ENCODE data around the gene WDR47.
"Not testable (repeated sequence)": the region's sequence is repeated elsewhere in the genome, so short reads cannot be mapped to it uniquely, and the experiment has no call there.

Gene WDR47

DNA sequence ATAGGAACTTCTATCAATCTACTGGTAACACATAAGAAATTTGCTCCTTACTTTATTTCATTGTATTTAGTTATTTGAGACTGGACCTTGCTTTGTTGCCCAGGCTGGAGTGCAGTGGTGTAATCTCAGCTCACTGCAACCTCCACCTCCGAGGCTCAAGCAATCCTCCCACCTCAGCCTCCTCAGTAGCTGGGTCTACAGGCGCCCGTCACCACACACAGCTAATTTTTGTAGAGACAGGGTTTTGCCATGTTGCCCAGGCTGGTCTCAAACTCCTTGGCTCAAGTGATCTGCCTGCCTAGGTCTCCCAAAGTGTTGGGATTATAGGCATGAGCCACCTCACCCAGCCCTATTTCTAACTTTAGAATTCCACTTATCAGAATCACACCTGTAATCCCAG, 10.2 kb upstream of the WDR47 start:
- DNase-seq (ENCODE audit: low read depth in 2 of 2): not testable (repeated sequence)

DNA sequence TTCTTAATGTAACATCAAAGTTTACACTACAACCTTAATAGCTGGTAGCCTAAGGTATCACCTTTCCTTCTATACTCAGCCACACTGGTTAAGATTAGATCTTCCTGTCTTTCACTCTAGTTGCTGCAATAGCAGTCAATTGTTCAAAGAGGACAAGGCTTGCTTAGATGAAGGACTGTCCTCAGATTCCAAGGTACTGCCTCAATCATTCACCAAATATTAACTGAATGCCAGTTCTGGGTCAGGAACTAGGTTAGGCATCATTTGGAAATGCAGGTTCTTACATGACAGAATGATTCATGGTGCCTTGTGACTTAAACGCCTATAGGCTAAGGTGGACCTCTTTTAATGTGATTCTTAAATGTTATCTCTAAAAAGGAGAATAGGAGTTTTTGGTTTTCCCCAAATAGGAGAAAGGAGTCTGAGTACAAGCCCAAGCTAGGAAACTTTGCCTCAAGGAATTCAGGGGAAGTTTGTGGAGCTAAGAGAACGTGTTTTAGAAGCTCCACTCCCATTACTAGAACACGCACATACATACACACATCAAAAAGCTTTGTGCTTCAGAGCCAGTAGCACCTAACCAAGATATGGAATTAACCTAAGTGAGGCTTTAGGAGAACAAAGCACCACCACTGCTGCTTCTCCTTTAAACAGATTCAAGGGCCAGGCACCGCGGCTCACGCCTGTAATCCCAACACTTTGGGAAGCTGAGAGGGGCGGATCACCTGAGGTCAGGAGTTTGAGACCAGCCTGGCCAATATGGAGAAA, 8.5 kb upstream of the WDR47 start:
- no peak for DNase-seq (ENCODE audit: low read depth in 2 of 2)

DNA sequence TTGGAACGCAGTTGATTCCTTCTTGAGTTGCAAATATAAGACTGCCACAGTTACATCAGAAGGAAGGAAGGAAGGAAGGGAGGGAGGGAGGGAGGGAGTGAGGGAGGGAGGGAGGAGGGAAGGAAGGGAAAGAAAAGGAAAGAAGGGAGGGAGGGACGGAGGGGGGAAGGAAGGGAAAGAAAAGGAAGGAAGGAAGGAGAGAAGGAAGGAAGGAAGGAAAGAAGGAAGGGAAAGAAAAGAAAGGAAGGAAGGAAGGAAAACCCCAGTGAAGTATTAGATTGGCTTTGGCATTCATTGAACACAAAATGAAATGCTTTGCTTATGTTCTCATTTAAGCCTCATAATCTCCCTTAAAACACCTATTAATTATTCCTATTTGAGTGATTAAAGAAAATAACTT, 6.4 kb upstream of the WDR47 start:
- no peak for DNase-seq (ENCODE audit: low read depth in 2 of 2)

- no peak for DNase-seq (ENCODE audit: low read depth in 2 of 2)
Measured at GRCh38 chr1:109047339-109047738, 5.4 kb upstream of the WDR47 start.

GRCh38 chr1:109046671-109047070, 4.8 kb upstream of the WDR47 start:
- no peak for DNase-seq (ENCODE audit: low read depth in 2 of 2)

DNA sequence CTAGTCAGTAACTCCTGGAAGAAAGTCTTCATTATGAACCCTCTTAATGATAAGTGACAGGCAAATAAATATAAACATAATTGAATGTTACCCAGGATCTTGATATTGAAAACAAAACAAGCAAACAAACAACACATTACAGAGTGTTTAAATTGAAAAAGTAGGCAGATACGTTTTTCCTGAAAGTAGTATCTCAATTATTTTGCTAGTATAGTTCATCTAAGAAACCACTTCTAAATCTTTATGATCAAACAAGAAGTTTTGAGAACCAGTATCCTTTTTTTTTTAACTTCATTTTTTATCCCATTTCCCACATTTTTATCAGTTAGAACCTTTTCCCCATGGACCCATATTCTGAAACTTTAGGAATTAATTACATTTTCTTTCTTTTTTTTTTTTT, 3.7 kb upstream of the WDR47 start:
- DNase-seq (ENCODE audit: low read depth in 2 of 2): no peak

DNA sequence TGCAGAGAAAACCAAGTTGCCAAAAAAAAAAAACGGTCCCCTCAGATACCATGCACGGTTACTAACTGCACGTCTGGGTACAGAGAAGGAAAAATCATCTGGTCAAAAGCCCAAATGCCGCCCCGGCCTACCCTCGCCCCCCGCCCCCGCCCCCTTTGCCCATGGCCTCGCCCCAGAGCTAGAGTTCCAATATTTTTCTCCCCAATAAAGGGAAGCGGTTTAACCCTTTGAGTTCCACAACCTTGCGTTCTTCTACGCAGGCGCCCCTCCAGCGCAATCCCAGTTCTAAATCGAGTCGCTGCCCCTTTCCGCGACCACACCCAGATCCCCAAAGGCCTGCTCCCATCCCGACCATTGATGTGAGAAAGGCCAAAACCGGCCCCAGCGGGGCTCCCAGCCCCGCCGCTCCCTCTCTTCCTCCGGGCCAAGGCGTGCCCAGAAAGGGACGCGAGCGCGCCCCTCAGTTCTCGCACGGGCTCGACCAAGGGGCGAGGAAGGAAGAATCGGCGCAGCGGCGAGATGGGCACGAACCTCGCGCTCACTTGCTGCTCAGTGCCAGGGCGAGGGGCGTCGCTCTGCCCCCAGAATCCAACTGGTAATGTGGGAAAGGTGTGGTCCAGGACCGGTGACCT, 797 bp downstream of the WDR47 start:
- no peak for DNase-seq (ENCODE audit: low read depth in 2 of 2)

DNA sequence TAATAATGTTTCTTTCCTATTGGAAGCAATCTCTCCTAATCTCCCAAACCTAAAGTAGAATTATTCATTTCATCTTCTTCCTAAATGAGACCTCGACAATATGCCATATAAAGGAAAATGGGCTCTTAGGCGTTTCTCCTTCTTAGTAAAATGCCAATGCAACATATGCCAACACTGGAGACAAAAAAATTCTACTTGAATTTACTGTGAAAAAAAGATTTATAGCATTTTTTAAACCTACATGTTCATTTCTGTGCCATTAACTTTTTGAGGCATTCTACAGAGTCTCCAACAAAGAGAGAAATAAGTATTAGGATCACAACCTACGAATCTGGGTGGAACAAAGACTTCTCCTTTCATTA, 1.3 kb downstream of the WDR47 start:
- DNase-seq (ENCODE audit: low read depth in 2 of 2): no peak

DNA sequence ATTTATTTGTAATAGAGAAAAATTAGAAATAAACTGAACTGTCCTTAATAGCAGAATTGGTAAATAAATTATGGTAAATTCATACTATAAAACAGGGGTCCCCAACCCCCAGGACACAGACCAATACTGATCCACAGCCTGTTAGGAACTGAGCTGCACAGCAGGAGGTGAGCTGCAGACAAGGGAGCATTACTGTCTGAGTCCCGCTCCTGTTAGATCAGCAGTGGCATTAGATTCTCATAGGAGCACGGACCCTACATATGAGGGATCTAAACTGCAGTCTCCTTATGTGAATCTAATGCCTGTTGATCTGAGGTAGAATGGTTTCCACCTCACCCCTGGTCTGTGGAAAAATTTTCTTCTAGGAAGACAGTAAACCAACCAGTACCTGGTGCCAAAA, 7.5 kb downstream of the WDR47 start:
- DNase-seq (ENCODE audit: low read depth in 2 of 2): no peak

- not testable (repeated sequence) for DNase-seq (ENCODE audit: low read depth in 2 of 2)
Measured at GRCh38 chr1:109029493-109029892, 12.4 kb downstream of the WDR47 start.

GRCh38 chr1:109027841-109028240, 14.1 kb downstream of the WDR47 start:
- no peak for DNase-seq (ENCODE audit: low read depth in 2 of 2)

DNA sequence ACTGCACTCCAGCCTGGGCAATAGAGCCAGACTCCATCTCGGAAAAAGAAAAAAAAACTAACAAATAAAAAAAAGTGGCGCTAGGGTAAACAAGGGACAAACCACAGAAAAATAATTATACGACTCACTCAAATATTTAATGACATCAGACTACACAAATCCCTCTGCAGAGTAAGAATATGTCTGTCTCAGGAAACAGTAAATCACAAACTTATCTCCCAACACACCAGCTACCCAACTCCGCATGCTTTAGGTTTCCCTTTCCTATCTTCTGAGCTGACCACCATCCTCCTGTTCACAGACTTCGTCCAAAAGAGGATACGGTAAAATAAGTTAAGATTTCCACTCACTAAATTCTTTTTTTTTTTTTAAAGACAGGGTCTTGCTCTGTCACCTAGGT, 16.2 kb downstream of the WDR47 start:
- no peak for DNase-seq (ENCODE audit: low read depth in 2 of 2)

- DNase-seq (ENCODE audit: low read depth in 2 of 2): no peak
Measured at GRCh38 chr1:109024646-109025045, 17.3 kb downstream of the WDR47 start.

- DNase-seq (ENCODE audit: low read depth in 2 of 2): no peak
Measured at GRCh38 chr1:109020693-109021257, 21.1 kb downstream of the WDR47 start.

- not testable (repeated sequence) for DNase-seq (ENCODE audit: low read depth in 2 of 2)
Measured at GRCh38 chr1:109017719-109018118, 24.2 kb downstream of the WDR47 start.

DNA sequence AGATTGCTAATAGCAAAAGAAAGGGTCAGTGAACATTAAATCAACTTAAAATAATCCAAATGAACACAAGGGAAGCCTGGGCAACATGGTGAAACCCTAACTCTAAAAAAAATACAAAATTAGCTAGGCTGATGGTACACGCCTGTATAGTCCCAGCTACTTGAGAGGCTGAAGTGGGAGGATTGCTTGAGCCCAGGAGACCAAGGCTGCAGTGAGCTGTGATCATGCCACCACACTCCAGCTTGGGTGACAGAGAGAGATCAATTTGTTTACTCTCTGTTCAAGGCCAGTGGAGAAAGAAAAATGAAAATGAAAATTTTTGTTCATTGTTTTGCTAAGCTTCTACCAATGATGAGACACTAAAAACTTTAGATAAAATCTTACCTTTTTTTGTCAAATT, 24.8 kb downstream of the WDR47 start:
- no peak for DNase-seq (ENCODE audit: low read depth in 2 of 2)

DNA sequence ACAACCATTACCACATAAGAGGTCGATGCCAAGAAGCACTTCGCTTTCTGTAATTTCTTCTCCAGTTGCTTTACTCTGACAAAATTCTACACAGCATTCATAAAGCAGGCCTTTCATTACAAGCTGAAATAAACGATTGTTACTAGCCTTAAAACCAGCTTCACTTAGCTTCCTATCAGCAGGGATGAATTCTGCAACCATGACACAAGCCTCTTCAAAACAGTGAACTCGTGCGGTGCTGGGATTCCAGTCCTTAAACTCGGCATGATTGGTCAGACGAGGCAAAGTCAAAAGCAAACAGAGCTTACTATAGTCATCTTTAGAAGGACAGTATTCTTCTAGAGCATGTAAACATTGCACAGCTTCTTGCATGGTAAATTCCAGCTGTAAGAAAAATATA, 30.6 kb downstream of the WDR47 start:
- no peak for DNase-seq (ENCODE audit: low read depth in 2 of 2)

DNA sequence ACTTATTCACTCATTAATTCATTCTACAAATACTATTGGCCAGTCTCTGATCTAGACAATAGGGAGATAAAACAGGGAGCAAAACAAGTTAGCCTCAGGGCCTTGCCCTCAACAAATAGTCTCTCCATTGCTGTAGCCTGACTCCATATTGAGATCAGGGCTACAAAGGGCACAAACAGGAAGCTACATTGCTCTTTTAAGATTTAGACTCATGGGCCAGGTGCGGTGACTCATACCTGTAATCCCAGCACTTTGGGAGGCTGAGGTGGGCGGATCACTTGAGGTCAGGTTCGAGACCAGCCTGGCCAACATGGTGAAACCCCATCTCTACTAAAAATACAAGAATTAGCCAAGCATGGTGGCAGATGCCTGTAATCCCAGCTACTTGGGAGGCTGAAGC, 45.3 kb downstream of the WDR47 start:
- DNase-seq (ENCODE audit: low read depth in 2 of 2): not testable (repeated sequence)

- DNase-seq (ENCODE audit: low read depth in 2 of 2): no peak
Measured at GRCh38 chr1:108983114-108983513, 58.8 kb downstream of the WDR47 start.

- no peak for DNase-seq (ENCODE audit: low read depth in 2 of 2)
Measured at GRCh38 chr1:108976658-108977057, 65.2 kb downstream of the WDR47 start.

DNA sequence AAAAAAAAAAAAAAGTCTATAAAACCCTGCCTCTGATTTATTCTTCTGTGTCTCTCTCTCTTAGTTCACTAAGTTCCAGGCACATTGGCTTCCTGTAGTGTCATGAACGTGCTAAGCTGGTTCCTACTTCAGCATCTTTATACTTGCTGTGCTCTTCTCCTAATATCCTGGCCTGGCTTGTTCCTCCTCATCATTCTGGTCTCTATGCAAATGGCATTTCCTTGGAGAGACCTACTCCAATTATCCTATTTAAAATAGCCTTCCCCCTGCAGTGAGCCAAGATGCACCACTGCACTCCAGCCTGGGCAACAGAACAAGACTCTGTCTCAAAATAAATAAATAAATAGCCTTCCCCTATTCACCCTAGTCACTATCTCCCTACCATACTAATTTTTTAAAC, 69.0 kb downstream of the WDR47 start:
- no peak for DNase-seq (ENCODE audit: low read depth in 2 of 2)

GRCh38 chr1:108969346-108969745, 72.6 kb downstream of the WDR47 start:
- DNase-seq (ENCODE audit: low read depth in 2 of 2): no peak

- DNase-seq (ENCODE audit: low read depth in 2 of 2): peak; percentile 64 to 67
Measured at GRCh38 chr1:108963052-108963686, 78.7 kb downstream of the WDR47 start, which contains the start of gene CLCC1. Gene CLCC1, minus strand, starts transcription at chr1:108963484. Its CDS starts 13,047 bp downstream, at chr1:108950437.

All from fibroblast of skin of left biceps (primary cell).